Neural crest cell (in vitro differentiated cells): ENCODE measurements around the gene RAB35. TPM values are rescaled to one million over a fixed set of nuclear protein-coding genes. Genes with fewer than 3 reads are reported as not detected.

Experiments used
- DNase-seq: peaks from one replicate; pipeline ENCODE4 v3.0.0; 2021; ENCODE audit warnings: low read depth, mixed read lengths, low spot score
- H3K27ac Mint-ChIP-seq: one replicate; pipeline ENCODE4 v1.8.0; 2021; ENCODE audit warnings: mild to moderate bottlenecking, mixed read lengths; ENCODE audit not compliant: unreplicated experiment
- H3K27me3 Mint-ChIP-seq: 2 replicates; pipeline ENCODE4 v1.8.0; 2021; ENCODE audit warnings: low read depth, mild to moderate bottlenecking, mixed read lengths
- H3K36me3 Mint-ChIP-seq: 2 replicates; pipeline ENCODE4 v1.8.0; 2021; ENCODE audit warnings: low read depth, mild to moderate bottlenecking, mixed read lengths
- H3K4me1 Mint-ChIP-seq: 2 replicates; pipeline ENCODE4 v1.8.0; 2021; ENCODE audit warnings: mixed read lengths
- H3K4me3 Mint-ChIP-seq: one replicate; pipeline ENCODE4 v1.8.0; 2021; ENCODE audit warnings: mild to moderate bottlenecking, mixed read lengths
- H3K9me3 Mint-ChIP-seq: 2 replicates; pipeline ENCODE4 v1.8.0; 2021; ENCODE audit warnings: mixed read lengths
- CTCF ChIP-seq: fragments of 200-600 bp; sonication (generic); conservative IDR thresholded peaks from 2 replicates; pipeline ENCODE4 v1.5.0; 2021; ENCODE audit warnings: antibody characterized with exemption, mild to moderate bottlenecking
- total RNA-seq: library from RNA; stranded (reverse); gene quantifications from 2 replicates; pipeline ENCODE4 v1.2.1, GENCODE V29; 2021

Gene RAB35
- total RNA-seq, 1 donor from 2014 or later = 54.1 TPM

- TF ChIP-seq CTCF = no peak
- H3K36me3 Mint-ChIP-seq = no peaks in the 10 kb centered on the region
- no peaks in the 10 kb centered on the region for H3K27me3 Mint-ChIP-seq
- no peak overlapping the region for H3K27ac Mint-ChIP-seq
- H3K4me1 Mint-ChIP-seq = peaks cover 2% of the 10 kb centered on the region
- DNase-seq = no peak
- H3K4me3 Mint-ChIP-seq = no peak overlapping the region
- H3K9me3 Mint-ChIP-seq = no peaks in the 10 kb centered on the region
Observed at GRCh38 chr12:120099738-120100137, 16.8 kb downstream of the RAB35 start.

GRCh38 chr12:120098756-120099470 lies 17.6 kb downstream of the RAB35 start:
- Mint-ChIP-seq H3K9me3 (no peaks in the 10 kb centered on the region), H3K36me3 (no peaks in the 10 kb centered on the region), H3K27ac (no peak overlapping the region), H3K27me3 (no peaks in the 10 kb centered on the region), H3K4me1 (peaks cover 7% of the 10 kb centered on the region), H3K4me3 (no peak overlapping the region)
- no peak for DNase-seq
- TF ChIP-seq CTCF = no peak

GRCh38 chr12:120096671-120097202 lies 19.8 kb downstream of the RAB35 start:
- Mint-ChIP-seq H3K4me3 (no peak overlapping the region), H3K9me3 (no peaks in the 10 kb centered on the region), H3K27ac (no peak overlapping the region), H3K36me3 (no peaks in the 10 kb centered on the region), H3K4me1 (peaks cover 11% of the 10 kb centered on the region), H3K27me3 (no peaks in the 10 kb centered on the region)
- DNase-seq = no peak
- TF ChIP-seq CTCF = no peak

- TF ChIP-seq CTCF = no peak
- H3K4me1 Mint-ChIP-seq = peaks cover 11% of the 10 kb centered on the region
- no peak overlapping the region for H3K4me3 Mint-ChIP-seq
- DNase-seq = no peak
- no peaks in the 10 kb centered on the region for H3K9me3 Mint-ChIP-seq
- H3K27me3 Mint-ChIP-seq = no peaks in the 10 kb centered on the region
- H3K36me3 Mint-ChIP-seq = peaks cover 3% of the 10 kb centered on the region
- no peak overlapping the region for H3K27ac Mint-ChIP-seq
Observed at GRCh38 chr12:120095736-120096135, 20.8 kb downstream of the RAB35 start.

- Mint-ChIP-seq H3K27ac (no peak overlapping the region), H3K4me1 (peaks cover 11% of the 10 kb centered on the region), H3K36me3 (peaks cover 3% of the 10 kb centered on the region), H3K9me3 (no peaks in the 10 kb centered on the region), H3K4me3 (no peak overlapping the region), H3K27me3 (no peaks in the 10 kb centered on the region)
- no peak for DNase-seq
- TF ChIP-seq CTCF = no peak
Observed at GRCh38 chr12:120095331-120095730, 21.2 kb downstream of the RAB35 start.
